OCI-LY1 (cell line): ENCODE measurements around the gene PRR5.
"Not testable (repeated sequence)": the region's sequence is repeated elsewhere in the genome, so short reads cannot be mapped to it uniquely, and the experiment has no call there.

Experiments used
- H2AFZ ChIP-seq: fragments of 200-600 bp; sonication (generic), shearing (Covaris generic); 2 replicates; pipeline ENCODE4 v1.6.0; 2014; ENCODE audit warnings: antibody characterized with exemption, mild to moderate bottlenecking, low read length
- H3F3A ChIP-seq: fragments of 200-600 bp; sonication (generic), shearing (Covaris generic); 2 replicates; pipeline ENCODE4 v1.6.0; 2014; ENCODE audit warnings: mild to moderate bottlenecking, antibody characterized with exemption, low read length, moderate library complexity; ENCODE audit not compliant: insufficient read depth
- H3K27ac ChIP-seq: fragments of 200-600 bp; sonication (generic); 2 replicates; pipeline ENCODE4 v1.5.1; 2014; ENCODE audit warnings: low read length, mixed run types, mild to moderate bottlenecking, low read depth; ENCODE audit not compliant: poor library complexity, severe bottlenecking
- H3K27me3 ChIP-seq: fragments of 200-600 bp; sonication (generic); 2 replicates; pipeline ENCODE4 v1.6.0; 2014; ENCODE audit warnings: antibody characterized with exemption, mild to moderate bottlenecking, low read length, moderate library complexity; ENCODE audit not compliant: insufficient read depth
- H3K36me3 ChIP-seq: fragments of 200-600 bp; sonication (generic); 2 replicates; pipeline ENCODE4 v1.6.1; 2014; ENCODE audit warnings: mild to moderate bottlenecking, antibody characterized with exemption, low read length, moderate library complexity, mixed read lengths; ENCODE audit not compliant: insufficient read depth
- H3K4me1 ChIP-seq: fragments of 200-600 bp; sonication (generic); 2 replicates; pipeline ENCODE4 v1.5.1; 2014; ENCODE audit warnings: mild to moderate bottlenecking, low read length, moderate library complexity; ENCODE audit not compliant: insufficient read depth, severe bottlenecking
- H3K4me2 ChIP-seq: fragments of 200-600 bp; sonication (generic), shearing (Covaris generic); 2 replicates; pipeline ENCODE4 v1.6.1; 2014; ENCODE audit warnings: low read length
- H3K4me3 ChIP-seq: fragments of 200-600 bp; sonication (generic); 2 replicates; pipeline ENCODE4 v1.5.1; 2014; ENCODE audit warnings: low read length, low read depth, mild to moderate bottlenecking, mixed read lengths; ENCODE audit not compliant: poor library complexity, severe bottlenecking
- H3K79me2 ChIP-seq: fragments of 200-600 bp; shearing (Covaris generic); 2 replicates; pipeline ENCODE4 v1.6.1; 2016; ENCODE audit warnings: mixed run types, low read length, mixed read lengths; ENCODE audit not compliant: insufficient read depth
- H3K9ac ChIP-seq: fragments of 200-600 bp; sonication (generic), shearing (Covaris generic); 2 replicates; pipeline ENCODE4 v1.6.1; 2014; ENCODE audit warnings: mild to moderate bottlenecking, low read length, mixed read lengths
- H3K9me2 ChIP-seq: fragments of 200-600 bp; sonication (generic), shearing (Covaris generic); 2 replicates; pipeline ENCODE4 v1.6.1; 2014; ENCODE audit warnings: low read depth, mild to moderate bottlenecking, low read length, mixed read lengths
- H3K9me3 ChIP-seq: fragments of 200-600 bp; shearing (Covaris generic); 2 replicates; pipeline ENCODE4 v1.6.1; 2014; ENCODE audit warnings: low read length, mixed read lengths
- H4K20me1 ChIP-seq: fragments of 200-600 bp; sonication (generic), shearing (Covaris generic); 2 replicates; pipeline ENCODE4 v1.6.0; 2016; ENCODE audit warnings: mild to moderate bottlenecking, low read length; ENCODE audit not compliant: insufficient read depth
- EZH2 ChIP-seq: fragments of 200-600 bp; sonication (generic), shearing (Covaris generic); IDR thresholded peaks from 2 replicates; pipeline ENCODE4 v1.8.0; 2017; ENCODE audit warnings: borderline replicate concordance, mixed run types, mild to moderate bottlenecking, antibody characterized with exemption, low read length, moderate library complexity, mixed read lengths
- TF ChIP-seq, protein P1 (sequence below): fragments of 200-600 bp; sonication (generic), shearing (Covaris generic); IDR thresholded peaks from 2 replicates; pipeline ENCODE4 v1.5.1; 2017; ENCODE audit warnings: mild to moderate bottlenecking, antibody characterized with exemption, low read length, moderate library complexity, mixed read lengths

Gene PRR5

DNA sequence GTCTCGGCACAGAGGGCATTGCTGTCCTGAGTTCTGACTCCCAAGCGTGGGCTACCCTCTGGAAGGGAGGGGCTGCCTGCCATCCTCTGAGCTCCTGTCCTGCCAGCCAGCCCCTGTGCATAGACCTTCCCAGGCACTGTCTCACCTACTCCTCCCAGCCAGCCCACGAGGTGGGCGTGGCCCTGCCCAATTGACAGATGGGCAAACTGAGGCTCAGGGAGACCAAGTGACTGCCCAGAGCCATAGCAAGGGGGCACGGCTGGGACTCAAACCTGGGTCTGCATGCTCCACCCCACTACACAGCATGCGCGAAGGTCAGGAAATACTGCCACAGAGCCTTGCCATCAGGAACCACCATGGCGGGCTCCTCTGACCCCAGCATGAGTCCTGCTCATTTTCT is 29.4 kb upstream of the PRR5 start:
- H3K4me2 ChIP-seq: no peak overlapping the region
- no peaks in the 10 kb centered on the region for H3K27me3 ChIP-seq
- H3K79me2 ChIP-seq: no peaks in the 10 kb centered on the region
- H3K9ac ChIP-seq: no peak overlapping the region
- H2AFZ ChIP-seq: no peak overlapping the region
- H3K9me3 ChIP-seq: no peaks in the 10 kb centered on the region
- H3K36me3 ChIP-seq: no peaks in the 10 kb centered on the region
- no peak overlapping the region for H3K4me3 ChIP-seq
- TF ChIP-seq, protein P1, sequence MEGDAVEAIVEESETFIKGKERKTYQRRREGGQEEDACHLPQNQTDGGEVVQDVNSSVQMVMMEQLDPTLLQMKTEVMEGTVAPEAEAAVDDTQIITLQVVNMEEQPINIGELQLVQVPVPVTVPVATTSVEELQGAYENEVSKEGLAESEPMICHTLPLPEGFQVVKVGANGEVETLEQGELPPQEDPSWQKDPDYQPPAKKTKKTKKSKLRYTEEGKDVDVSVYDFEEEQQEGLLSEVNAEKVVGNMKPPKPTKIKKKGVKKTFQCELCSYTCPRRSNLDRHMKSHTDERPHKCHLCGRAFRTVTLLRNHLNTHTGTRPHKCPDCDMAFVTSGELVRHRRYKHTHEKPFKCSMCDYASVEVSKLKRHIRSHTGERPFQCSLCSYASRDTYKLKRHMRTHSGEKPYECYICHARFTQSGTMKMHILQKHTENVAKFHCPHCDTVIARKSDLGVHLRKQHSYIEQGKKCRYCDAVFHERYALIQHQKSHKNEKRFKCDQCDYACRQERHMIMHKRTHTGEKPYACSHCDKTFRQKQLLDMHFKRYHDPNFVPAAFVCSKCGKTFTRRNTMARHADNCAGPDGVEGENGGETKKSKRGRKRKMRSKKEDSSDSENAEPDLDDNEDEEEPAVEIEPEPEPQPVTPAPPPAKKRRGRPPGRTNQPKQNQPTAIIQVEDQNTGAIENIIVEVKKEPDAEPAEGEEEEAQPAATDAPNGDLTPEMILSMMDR: no peak
- no peak for TF ChIP-seq EZH2
- H3F3A ChIP-seq: no peaks in the 10 kb centered on the region
- no peak overlapping the region for H3K27ac ChIP-seq
- H4K20me1 ChIP-seq: no peaks in the 10 kb centered on the region
- H3K9me2 ChIP-seq: no peaks in the 10 kb centered on the region
- H3K4me1 ChIP-seq: no peaks in the 10 kb centered on the region

DNA sequence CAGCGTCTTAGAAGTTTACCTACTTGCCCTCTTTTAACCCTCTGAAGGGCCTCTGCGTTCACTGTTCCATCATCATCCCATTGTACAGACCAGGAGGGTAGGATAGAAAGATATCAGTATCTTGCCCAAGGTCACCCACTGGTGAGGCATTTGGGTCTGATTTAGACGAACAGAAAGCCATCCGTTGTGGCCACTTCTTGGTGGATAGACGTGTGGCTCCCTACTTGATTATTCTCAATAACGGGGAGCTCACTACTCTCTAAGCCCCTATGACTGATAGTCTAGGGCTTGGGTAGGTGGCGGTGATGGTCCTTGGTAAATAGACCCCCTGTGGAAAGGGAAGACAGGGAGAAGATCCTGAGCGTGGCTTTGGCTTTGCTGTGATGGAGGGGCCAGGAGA is 28.6 kb upstream of the PRR5 start:
- no peaks in the 10 kb centered on the region for H3K9me3 ChIP-seq
- no peak overlapping the region for H2AFZ ChIP-seq
- TF ChIP-seq EZH2: no peak
- TF ChIP-seq, protein P1: no peak
- no peaks in the 10 kb centered on the region for H4K20me1 ChIP-seq
- H3K27ac ChIP-seq: no peak overlapping the region
- H3K4me2 ChIP-seq: no peak overlapping the region
- H3K9ac ChIP-seq: no peak overlapping the region
- no peaks in the 10 kb centered on the region for H3K27me3 ChIP-seq
- no peaks in the 10 kb centered on the region for H3K9me2 ChIP-seq
- H3F3A ChIP-seq: no peaks in the 10 kb centered on the region
- no peak overlapping the region for H3K4me3 ChIP-seq
- no peaks in the 10 kb centered on the region for H3K4me1 ChIP-seq
- H3K79me2 ChIP-seq: no peaks in the 10 kb centered on the region
- H3K36me3 ChIP-seq: no peaks in the 10 kb centered on the region

DNA sequence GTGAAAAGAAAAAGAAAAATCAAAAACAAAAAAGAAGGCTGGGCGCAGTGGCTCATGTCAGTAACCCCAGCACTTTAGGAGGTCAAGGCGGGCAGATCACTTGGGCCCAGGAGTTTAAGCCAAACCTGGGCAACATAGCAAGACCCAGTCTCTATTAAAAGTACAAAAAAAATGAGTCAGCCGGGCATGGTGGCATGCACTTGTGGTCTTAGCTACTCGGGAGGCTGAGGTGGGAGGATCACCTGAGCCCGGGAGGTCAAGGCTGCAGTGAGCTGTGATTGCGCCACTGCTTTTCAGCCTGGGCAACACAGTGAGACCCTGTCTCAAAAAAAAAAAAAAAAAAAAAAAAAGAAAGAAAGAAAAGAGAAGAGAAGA is 26.0 kb upstream of the PRR5 start:
- H3K79me2 ChIP-seq, H3K9me3 ChIP-seq, H3K9ac ChIP-seq, H3K36me3 ChIP-seq, H3K9me2 ChIP-seq, H3F3A ChIP-seq, H3K4me1 ChIP-seq, H4K20me1 ChIP-seq, H3K27ac ChIP-seq, H3K27me3 ChIP-seq, H3K4me3 ChIP-seq, H3K4me2 ChIP-seq, H2AFZ ChIP-seq: not testable (repeated sequence)

DNA sequence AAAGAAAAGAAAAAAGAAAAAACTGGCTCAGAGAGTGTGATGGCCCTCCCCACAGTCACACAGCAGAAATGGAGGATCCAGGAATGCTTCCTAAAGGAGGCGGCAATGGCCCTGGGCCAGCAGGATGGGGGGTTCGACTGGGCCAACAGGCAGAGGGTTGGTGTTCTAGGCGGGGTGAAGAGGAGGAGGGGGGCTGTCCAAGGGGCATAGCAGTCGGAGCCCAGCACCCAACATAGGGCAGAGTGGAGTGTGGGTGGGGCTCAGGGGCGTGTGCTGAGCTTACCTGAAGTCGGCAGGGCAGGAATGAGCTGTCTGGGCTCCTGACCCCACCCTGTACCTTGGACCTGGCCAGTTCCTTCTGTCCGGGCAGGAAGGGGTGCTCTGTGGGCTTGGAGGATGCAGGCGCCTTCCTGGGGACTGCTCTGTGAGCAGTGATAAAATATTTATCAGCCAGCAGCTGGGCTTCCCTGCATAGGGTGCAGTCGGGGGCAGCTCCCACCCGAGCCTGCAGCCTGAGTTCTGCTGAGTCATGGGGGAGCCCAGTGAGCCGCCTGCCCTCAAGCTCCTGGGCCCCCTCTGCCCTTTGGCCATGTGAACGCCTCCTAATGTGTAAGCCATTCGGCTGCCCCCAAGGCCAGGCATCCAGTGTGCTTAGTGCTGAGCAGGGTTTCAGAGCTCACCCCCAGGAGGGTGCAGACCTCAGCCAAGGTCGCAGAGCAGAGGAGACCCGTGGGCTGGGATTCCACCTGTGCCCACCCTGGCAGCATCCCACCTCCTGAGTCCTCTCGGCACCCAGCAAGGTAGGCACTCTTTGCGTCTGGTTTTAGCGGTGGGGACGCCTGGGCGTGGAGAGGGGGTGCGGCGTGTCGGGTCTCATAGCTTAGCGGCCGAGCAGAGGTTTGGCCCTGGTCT is 25.3 kb upstream of the PRR5 start:
- Histone ChIP-seq H3K4me3 (no peak overlapping the region), H3K27me3 (no peaks in the 10 kb centered on the region), H3K9me3 (no peaks in the 10 kb centered on the region), H2AFZ (no peak overlapping the region), H3K4me2 (no peak overlapping the region), H3K36me3 (no peaks in the 10 kb centered on the region), H3K79me2 (no peaks in the 10 kb centered on the region), H3K9ac (no peak overlapping the region), H4K20me1 (no peaks in the 10 kb centered on the region), H3K9me2 (no peaks in the 10 kb centered on the region), H3K27ac (no peak overlapping the region), H3F3A (no peaks in the 10 kb centered on the region), H3K4me1 (no peaks in the 10 kb centered on the region)
- TF ChIP-seq EZH2: no peak
- TF ChIP-seq, protein P1: no peak
